GM23248 (cell line): ENCODE measurements around the gene GNB1. TPM values are rescaled to one million over a fixed set of nuclear protein-coding genes. Genes with fewer than 3 reads are reported as not detected.
A peak's percentile ranks its signal among the peaks of the same experiment; 100 is the strongest.

ENCODE experiments used
- DNase-seq: peaks from one replicate; pipeline ENCODE4 v3.0.0-alpha.2; 2015
- H2AFZ ChIP-seq: fragments of 200-600 bp; sonication (generic); 2 replicates; pipeline ENCODE4 v1.6.1; 2016; ENCODE audit warnings: antibody characterized with exemption
- H3F3A ChIP-seq: fragments of 200-600 bp; sonication (generic); 2 replicates; pipeline ENCODE4 v1.6.1; 2016; ENCODE audit warnings: mild to moderate bottlenecking, antibody characterized with exemption, mixed run types; ENCODE audit not compliant: insufficient read depth
- H3K27ac ChIP-seq: fragments of 200-600 bp; sonication (generic); 2 replicates; pipeline ENCODE4 v1.5.1; 2016; ENCODE audit warnings: mild to moderate bottlenecking
- H3K27me3 ChIP-seq: fragments of 200-600 bp; sonication (generic); replicated peaks from 2 replicates; pipeline ENCODE4 v1.6.1; 2016; ENCODE audit warnings: mild to moderate bottlenecking; ENCODE audit not compliant: insufficient read depth
- H3K36me3 ChIP-seq: fragments of 200-600 bp; sonication (generic); 2 replicates; pipeline ENCODE4 v1.6.1; 2016; ENCODE audit warnings: low read depth, mild to moderate bottlenecking
- H3K4me1 ChIP-seq: fragments of 200-600 bp; sonication (generic); 2 replicates; pipeline ENCODE4 v1.6.1; 2016; ENCODE audit warnings: mild to moderate bottlenecking; ENCODE audit not compliant: insufficient read depth
- H3K4me2 ChIP-seq: fragments of 200-600 bp; sonication (generic); one replicate; pipeline ENCODE4 v1.6.1; 2016; ENCODE audit warnings: mild to moderate bottlenecking; ENCODE audit not compliant: unreplicated experiment
- H3K4me3 ChIP-seq: fragments of 200-600 bp; sonication (generic); 2 replicates; pipeline ENCODE4 v1.5.1; 2016; ENCODE audit warnings: mild to moderate bottlenecking
- H3K79me2 ChIP-seq: fragments of 200-600 bp; sonication (generic); 2 replicates; pipeline ENCODE4 v1.6.1; 2016; ENCODE audit warnings: mild to moderate bottlenecking; ENCODE audit not compliant: insufficient read depth
- H3K9ac ChIP-seq: fragments of 200-600 bp; sonication (generic); 2 replicates; pipeline ENCODE4 v1.6.1; 2016; ENCODE audit warnings: mild to moderate bottlenecking
- H3K9me2 ChIP-seq: fragments of 200-600 bp; sonication (generic); 2 replicates; pipeline ENCODE4 v1.6.1; 2016; ENCODE audit warnings: mixed run types, mild to moderate bottlenecking, moderate library complexity; ENCODE audit not compliant: insufficient read depth
- H3K9me3 ChIP-seq: fragments of 200-600 bp; sonication (generic); one replicate; pipeline ENCODE4 v1.6.1; 2017; ENCODE audit warnings: low read depth
- H4K20me1 ChIP-seq: fragments of 200-600 bp; sonication (generic); 2 replicates; pipeline ENCODE4 v1.6.0; 2016; ENCODE audit not compliant: insufficient read depth
- EZH2 ChIP-seq: fragments of 200-600 bp; sonication (generic); IDR thresholded peaks from 2 replicates; pipeline ENCODE4 v1.6.1; 2018; ENCODE audit warnings: antibody characterized with exemption, mild to moderate bottlenecking; ENCODE audit not compliant: insufficient read depth, poor library complexity, severe bottlenecking
- EZH2phosphoT487 ChIP-seq: fragments of 200-600 bp; sonication (generic); IDR thresholded peaks from 2 replicates; pipeline ENCODE4 v1.6.1; 2018; ENCODE audit warnings: antibody characterized with exemption, moderate library complexity, mild to moderate bottlenecking, low read depth; ENCODE audit not compliant: insufficient read depth
- WGBS, 2 experiments: methylation state at CpG; one replicate each; pipeline ENCODE4 v1.1.6; 2015 to 2017; ENCODE audit warnings: low lambda C conversion rate in 2 of 2, low coverage in 1 of 2; ENCODE audit errors: missing lambda C conversion rate in 2 of 2; 5-methylcytosine and 5-hydroxymethylcytosine counted together
- in situ Hi-C: fragments of 300-500 bp; cut with MboI; formaldehyde crosslinking; loops from 2 replicates; pipeline ENCODE4 v1.15.0; 2020
- polyA plus RNA-seq: library from polyadenylated mRNA; unstranded; fragments of >200 nt; fragmentation: Nextera tagmentation; extraction: Ambion mirVana; gene quantifications from 2 replicates; pipeline ENCODE4 v1.2.1, GENCODE V29; 2016
- total RNA-seq: library from RNA; depleted of rRNA; stranded (reverse); fragments of >200 nt; shearing (Covaris generic); gene quantifications from 2 replicates; pipeline ENCODE4 v1.2.3, GENCODE V29; 2014

Gene GNB1
- total and polyA plus RNA-seq, 2 experiments from 2014 or later: 92.0 to 97.7 TPM

DNA sequence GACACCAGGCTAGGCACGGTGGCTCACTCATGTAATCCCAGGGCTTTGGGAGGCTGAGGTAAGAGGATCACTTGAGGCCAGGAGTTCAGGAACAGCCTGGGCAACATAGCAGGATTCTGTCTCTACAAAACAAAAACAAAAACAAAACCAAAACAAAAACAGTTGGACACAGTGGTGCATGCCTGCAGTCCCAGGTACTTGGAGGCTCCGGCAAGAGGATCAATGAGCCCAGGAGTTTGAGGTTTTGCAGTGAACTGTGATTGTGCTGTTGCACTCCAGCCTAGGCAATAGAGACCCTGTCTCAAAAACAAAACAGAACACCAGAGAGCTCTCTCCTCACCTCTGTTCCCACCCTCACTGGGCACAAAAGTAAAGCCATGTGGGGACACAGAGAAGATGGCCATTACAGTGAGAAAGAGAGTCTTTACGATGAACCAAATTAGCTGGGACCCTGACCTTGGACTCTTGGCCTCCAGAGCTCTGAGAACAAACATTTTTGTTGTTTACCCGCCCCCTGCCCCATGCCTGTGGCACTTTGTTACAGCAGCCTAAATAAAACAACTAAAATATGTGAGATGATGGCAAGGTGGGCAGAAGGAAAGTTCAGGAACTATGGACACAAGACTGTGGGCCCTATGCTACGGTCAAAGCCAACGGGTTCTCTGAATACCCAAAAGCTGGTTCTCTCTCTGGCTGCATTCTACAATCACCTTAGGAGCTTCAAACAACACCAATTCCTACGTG, 122.5 kb downstream of the GNB1 start:
- H3K4me3 ChIP-seq: no peak overlapping the region
- in situ Hi-C loops: no loop called here
- TF ChIP-seq EZH2: no peak
- no peaks in the 10 kb centered on the region for H3K27me3 ChIP-seq
- DNase-seq: no peak
- no peaks in the 10 kb centered on the region for H3K4me1 ChIP-seq
- no peaks in the 10 kb centered on the region for H3K9me3 ChIP-seq
- H3K4me2 ChIP-seq: no peak overlapping the region
- peaks cover 5% of the 10 kb centered on the region; the same call in 1 of the 2 replicates for H4K20me1 ChIP-seq
- no peaks in the 10 kb centered on the region for H3K9me2 ChIP-seq
- H2AFZ ChIP-seq: no peak overlapping the region
- peaks cover 12% of the 10 kb centered on the region; the same call in 1 of the 2 replicates for H3K36me3 ChIP-seq
- H3K27ac ChIP-seq: no peak overlapping the region
- peaks cover 100% of the 10 kb centered on the region for H3K79me2 ChIP-seq
- WGBS, 2 experiments: 97 to 98% methylated on average over 7 of the region's 7 CpGs
- no peak overlapping the region for H3K9ac ChIP-seq
- no peaks in the 10 kb centered on the region for H3F3A ChIP-seq

DNA sequence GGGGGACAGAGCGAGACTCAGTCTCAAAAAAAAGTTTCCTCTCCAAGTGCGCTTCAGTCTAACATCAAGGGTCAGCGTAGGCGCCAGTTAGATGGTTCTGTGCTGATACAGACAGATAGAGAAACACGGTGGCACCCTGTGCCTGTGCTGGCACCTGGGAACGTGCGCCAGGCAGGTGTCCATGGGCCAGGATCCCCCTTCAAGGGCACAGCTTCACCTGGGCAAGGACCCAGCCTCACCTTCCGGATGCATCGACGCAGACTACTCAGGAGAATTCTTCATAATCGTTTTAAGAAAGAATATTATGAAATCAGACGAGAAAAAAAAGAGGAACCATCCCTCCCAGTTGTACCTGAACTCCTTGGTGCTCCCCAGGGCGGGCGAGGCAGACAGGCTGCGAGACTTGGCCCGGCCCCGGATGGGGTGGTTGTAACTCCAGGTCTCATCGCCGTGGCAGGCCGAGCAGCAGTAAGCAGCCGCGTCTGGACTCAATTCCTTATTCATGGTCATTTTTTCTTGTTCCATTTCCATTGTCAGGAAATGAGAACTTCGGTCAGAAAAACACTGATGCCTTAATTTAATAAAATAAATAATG, 125.9 kb downstream of the GNB1 start:
- Histone ChIP-seq H3K4me2 (no peak overlapping the region), H3K79me2 (peaks cover 93% of the 10 kb centered on the region), H2AFZ (no peak overlapping the region), H3K27me3 (no peaks in the 10 kb centered on the region), H3K36me3 (no peaks in the 10 kb centered on the region), H3K4me1 (no peaks in the 10 kb centered on the region), H3K9me2 (no peaks in the 10 kb centered on the region), H3F3A (no peaks in the 10 kb centered on the region), H3K27ac (no peak overlapping the region), H3K4me3 (no peak overlapping the region), H3K9me3 (no peaks in the 10 kb centered on the region), H3K9ac (no peak overlapping the region), H4K20me1 (peaks cover 2% of the 10 kb centered on the region; the same call in 1 of the 2 replicates)
- TF ChIP-seq EZH2phosphoT487 (no peak), EZH2 (no peak)
- no peak for DNase-seq
- in situ Hi-C loops: no loop called here
- WGBS, 2 experiments: 86 to 95% methylated on average over 22 to 23 of the region's 23 CpGs

DNA sequence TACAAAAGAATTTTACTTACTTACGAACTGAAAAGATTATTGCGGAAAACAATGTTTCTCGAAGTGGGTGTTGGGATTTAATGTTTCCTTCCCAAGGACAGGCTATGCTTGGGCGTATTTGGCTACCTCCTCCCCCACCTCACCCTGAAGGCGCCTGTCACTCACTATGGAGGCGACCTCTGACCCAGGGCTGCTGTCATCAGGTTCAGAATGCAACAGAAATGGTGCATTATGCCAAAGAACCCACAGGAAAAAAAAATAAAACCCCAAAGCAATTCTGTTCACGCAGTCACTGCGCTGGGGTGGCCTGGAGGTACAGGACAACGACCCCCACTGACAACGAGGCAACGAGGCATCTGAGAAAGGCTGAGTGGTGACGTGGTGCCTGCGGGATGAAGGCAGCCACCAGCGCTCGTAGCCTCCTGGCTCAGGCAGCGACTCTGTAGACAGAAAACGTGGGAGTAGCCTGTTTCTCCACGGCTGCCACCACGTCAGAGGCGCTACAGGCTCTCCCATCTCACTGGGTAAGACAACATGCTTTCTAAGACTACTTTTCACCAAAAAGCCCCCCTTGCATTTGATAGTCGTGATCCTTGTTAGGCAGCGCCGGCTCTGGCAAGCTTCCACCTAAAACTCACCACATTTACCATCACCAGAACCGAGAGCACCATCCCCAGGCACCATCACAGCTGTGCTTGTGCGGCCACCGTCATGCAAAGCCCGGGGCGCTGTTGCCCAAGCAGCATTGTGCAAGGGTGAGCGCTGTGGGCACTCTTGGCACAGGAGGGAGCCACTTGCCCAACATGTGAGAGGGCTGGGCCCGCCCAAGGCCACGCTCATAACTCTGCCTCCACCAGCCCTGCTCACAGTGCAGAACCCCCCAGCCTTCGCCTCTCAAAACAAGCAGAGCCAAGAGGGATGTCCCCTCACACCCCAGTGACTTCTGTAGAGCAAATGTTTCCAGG, 126.9 kb downstream of the GNB1 start:
- no peak overlapping the region for H3K9ac ChIP-seq
- H3K27ac ChIP-seq: no peak overlapping the region
- peaks cover 93% of the 10 kb centered on the region for H3K79me2 ChIP-seq
- 91 to 92% methylated on average over 32 of the region's 32 CpGs for WGBS, 2 experiments
- no peaks in the 10 kb centered on the region for H3K27me3 ChIP-seq
- H3K4me1 ChIP-seq: no peaks in the 10 kb centered on the region
- no peaks in the 10 kb centered on the region for H3K9me3 ChIP-seq
- H3F3A ChIP-seq: no peaks in the 10 kb centered on the region
- no peak overlapping the region for H3K4me2 ChIP-seq
- no peaks in the 10 kb centered on the region for H3K9me2 ChIP-seq
- no peak for TF ChIP-seq EZH2phosphoT487
- no peak for TF ChIP-seq EZH2
- H3K4me3 ChIP-seq: no peak overlapping the region
- no peaks in the 10 kb centered on the region for H4K20me1 ChIP-seq
- no peak overlapping the region for H2AFZ ChIP-seq
- in situ Hi-C loops: no loop called here
- H3K36me3 ChIP-seq: no peaks in the 10 kb centered on the region
- peak; percentile 10 for DNase-seq

DNA sequence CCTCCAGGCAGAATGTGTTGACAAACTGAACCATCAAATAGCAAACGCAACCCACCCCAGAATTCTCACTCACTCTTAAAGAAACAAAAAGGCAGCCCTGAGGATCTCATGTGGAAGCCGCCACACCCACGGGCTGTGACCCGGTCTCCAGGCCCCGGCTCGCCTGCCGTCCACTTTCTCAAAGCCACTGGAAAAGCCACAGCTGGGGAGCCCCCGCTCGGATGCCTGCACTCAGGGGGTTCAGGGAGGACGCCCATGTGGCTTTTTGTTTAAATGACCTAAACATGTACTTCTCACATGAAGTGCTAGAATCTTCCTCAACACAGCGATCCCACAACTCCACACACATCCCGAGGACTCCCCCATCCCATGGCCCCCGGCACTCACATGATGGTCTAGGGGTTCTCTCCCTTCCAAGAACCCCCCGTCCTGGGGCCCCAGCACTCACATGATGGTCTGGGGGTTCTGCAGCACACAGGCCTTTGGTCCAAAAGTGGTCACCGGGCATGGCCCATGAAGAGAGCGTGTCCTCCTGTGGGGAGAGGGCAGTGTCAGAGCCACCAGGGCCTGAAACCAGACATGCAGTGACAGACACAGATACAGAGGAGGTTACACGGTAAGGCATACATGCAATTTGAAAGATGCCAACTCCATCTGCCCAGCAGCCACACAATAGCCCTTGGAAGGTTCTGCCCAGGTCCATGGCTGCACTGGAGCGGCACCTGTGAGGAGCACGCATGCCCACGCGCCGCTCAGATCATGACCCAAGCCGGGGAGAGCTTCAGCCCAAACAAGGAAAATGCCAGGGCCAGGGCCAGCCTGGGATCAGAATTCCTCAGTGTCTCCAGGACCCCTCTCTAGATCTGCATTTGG, 129.1 kb downstream of the GNB1 start:
- H4K20me1 ChIP-seq: no peaks in the 10 kb centered on the region
- TF ChIP-seq EZH2 (no peak), EZH2phosphoT487 (no peak)
- DNase-seq: no peak
- no peak overlapping the region for H3K4me2 ChIP-seq
- no peaks in the 10 kb centered on the region for H3K36me3 ChIP-seq
- 96 to 97% methylated on average over 23 of the region's 23 CpGs for WGBS, 2 experiments
- H3K9me3 ChIP-seq: no peaks in the 10 kb centered on the region
- no peaks in the 10 kb centered on the region for H3F3A ChIP-seq
- in situ Hi-C loops: no loop called here
- H3K9me2 ChIP-seq: no peaks in the 10 kb centered on the region
- H3K79me2 ChIP-seq: peaks cover 91% of the 10 kb centered on the region
- no peak overlapping the region for H2AFZ ChIP-seq
- H3K4me1 ChIP-seq: no peaks in the 10 kb centered on the region
- H3K27ac ChIP-seq: no peak overlapping the region
- no peaks in the 10 kb centered on the region for H3K27me3 ChIP-seq
- no peak overlapping the region for H3K9ac ChIP-seq
- H3K4me3 ChIP-seq: no peak overlapping the region
